Activated naive CD8-positive, alpha-beta T cell treated with anti-CD3 and anti-CD28 coated beads, Interleukin-2, amount 50 U/mL, for 16 hours (primary cell): ENCODE data around the gene CYS1.
A peak's percentile ranks its signal among the peaks of the same experiment; 100 is the strongest.

Experiments
- DNase-seq: peaks from one replicate; pipeline ENCODE4 v3.0.0-alpha.2; 2020; ENCODE audit warnings: low read depth, low spot score

The CYS1 gene

GRCh38 chr2:10048501-10049171 lies 31.6 kb downstream of the CYS1 start:
- DNase-seq, result no peak

GRCh38 chr2:10047616-10048500 lies 32.4 kb downstream of the CYS1 start:
- DNase-seq, result no peak

- no peak for DNase-seq
Observed at GRCh38 chr2:10046931-10047330, 33.3 kb downstream of the CYS1 start.

GRCh38 chr2:10045561-10046355 lies 34.5 kb downstream of the CYS1 start:
- no peak for DNase-seq

GRCh38 chr2:10043906-10044601 lies 36.2 kb downstream of the CYS1 start:
- DNase-seq, result peak; percentile 71

GRCh38 chr2:10043256-10043905 lies 36.8 kb downstream of the CYS1 start, which contains the start of gene KLF11:
KLF11 (plus strand) TSS chr2:10043550; CDS start chr2:10043717, 167 bp downstream.
- peak; percentile 56 for DNase-seq

- DNase-seq, result no peak
Observed at GRCh38 chr2:10042301-10043161, 37.7 kb downstream of the CYS1 start.

- DNase-seq, result no peak
Observed at GRCh38 chr2:10041711-10042110, 38.5 kb downstream of the CYS1 start.

- no peak for DNase-seq
Observed at GRCh38 chr2:10039658-10040410, 40.4 kb downstream of the CYS1 start.

- no peak for DNase-seq
Observed at GRCh38 chr2:10038716-10039115, 41.5 kb downstream of the CYS1 start.

- no peak for DNase-seq
Observed at GRCh38 chr2:10038123-10038522, 42.1 kb downstream of the CYS1 start.

- no peak for DNase-seq
Observed at GRCh38 chr2:10036095-10036884, 43.9 kb downstream of the CYS1 start.

GRCh38 chr2:10035633-10036032 lies 44.6 kb downstream of the CYS1 start:
- no peak for DNase-seq

- DNase-seq, result no peak
Observed at GRCh38 chr2:10035053-10035422, 45.2 kb downstream of the CYS1 start.

GRCh38 chr2:10034333-10035052 lies 45.7 kb downstream of the CYS1 start:
- no peak for DNase-seq

GRCh38 chr2:10033251-10034006 lies 46.8 kb downstream of the CYS1 start:
- DNase-seq, result no peak

- no peak for DNase-seq
Observed at GRCh38 chr2:10032746-10033105, 47.5 kb downstream of the CYS1 start.
